GM12801 (cell line): Measurements from ENCODE around the gene TDRD6.

Source experiments
- TF ChIP-seq, protein P1 (sequence below): IDR thresholded peaks from one replicate; pipeline ENCODE4 v1.5.1; 2011; ENCODE audit warnings: control low read depth; ENCODE audit not compliant: insufficient read length; ENCODE audit errors: extremely low read depth

Gene TDRD6

DNA sequence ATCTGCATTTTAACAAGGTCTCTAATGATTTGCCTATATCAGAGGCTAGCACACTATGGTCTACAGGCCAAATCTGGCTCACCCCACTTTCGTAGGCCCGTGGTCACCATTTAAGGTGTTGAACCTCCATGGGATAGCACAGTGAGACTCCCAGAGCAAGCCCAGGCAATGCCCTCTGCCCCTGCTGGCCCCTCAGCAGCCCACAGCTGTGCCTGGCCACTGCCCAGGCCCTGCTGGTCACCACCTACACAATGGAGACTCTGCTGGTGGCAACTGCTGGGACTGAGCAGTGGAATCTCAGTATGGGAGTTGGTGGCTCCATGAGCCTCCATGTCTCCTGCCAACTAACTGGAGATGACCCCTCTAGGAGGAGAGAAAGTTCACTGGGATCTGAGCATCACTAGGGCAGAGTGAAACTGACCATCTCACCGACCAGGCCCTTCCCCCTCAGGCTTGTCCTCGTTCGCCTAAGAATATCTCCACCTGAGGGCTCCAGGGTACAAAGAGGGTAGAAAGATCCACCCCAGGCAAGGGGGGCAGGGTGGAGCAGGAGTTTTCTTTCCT lies 61.3 kb downstream of the TDRD6 start:
- TF ChIP-seq, protein P1, sequence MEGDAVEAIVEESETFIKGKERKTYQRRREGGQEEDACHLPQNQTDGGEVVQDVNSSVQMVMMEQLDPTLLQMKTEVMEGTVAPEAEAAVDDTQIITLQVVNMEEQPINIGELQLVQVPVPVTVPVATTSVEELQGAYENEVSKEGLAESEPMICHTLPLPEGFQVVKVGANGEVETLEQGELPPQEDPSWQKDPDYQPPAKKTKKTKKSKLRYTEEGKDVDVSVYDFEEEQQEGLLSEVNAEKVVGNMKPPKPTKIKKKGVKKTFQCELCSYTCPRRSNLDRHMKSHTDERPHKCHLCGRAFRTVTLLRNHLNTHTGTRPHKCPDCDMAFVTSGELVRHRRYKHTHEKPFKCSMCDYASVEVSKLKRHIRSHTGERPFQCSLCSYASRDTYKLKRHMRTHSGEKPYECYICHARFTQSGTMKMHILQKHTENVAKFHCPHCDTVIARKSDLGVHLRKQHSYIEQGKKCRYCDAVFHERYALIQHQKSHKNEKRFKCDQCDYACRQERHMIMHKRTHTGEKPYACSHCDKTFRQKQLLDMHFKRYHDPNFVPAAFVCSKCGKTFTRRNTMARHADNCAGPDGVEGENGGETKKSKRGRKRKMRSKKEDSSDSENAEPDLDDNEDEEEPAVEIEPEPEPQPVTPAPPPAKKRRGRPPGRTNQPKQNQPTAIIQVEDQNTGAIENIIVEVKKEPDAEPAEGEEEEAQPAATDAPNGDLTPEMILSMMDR = no peak

GRCh38 chr6:46749731-46750130 lies 62.0 kb downstream of the TDRD6 start:
- TF ChIP-seq, protein P1 = no peak

DNA sequence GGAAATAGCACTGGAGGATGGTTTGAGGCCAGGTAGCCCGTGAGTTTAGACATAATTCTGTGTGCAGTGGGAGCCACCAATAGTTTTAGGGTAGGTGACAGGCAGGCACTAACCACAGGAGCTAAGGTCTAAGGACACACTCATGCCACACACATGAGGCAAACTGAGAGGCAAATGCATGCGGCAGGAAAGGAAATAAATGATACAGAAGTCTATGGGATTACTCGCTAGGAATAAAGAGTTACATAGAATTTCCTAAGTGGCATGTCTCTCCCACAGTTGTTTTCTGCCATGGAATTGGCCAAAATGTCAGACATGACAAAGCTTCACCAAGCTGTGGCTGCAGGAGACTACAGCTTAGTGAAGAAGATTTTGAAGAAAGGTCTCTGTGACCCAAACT lies 64.0 kb downstream of the TDRD6 start:
- TF ChIP-seq, protein P1 = no peak
